ENCODE results near the gene LRRC27. TPM values are rescaled to one million over a fixed set of nuclear protein-coding genes. Genes with fewer than 3 reads are reported as not detected.
A peak's percentile ranks its signal among the peaks of the same experiment; 100 is the strongest.

The LRRC27 gene
- total RNA-seq, 1 donor from 2014 or later, result 13.8 TPM

GRCh38 chr10:132369636-132370185 is 37.7 kb downstream of the LRRC27 start:
- DNase-seq, result no peak
- H3K4me1 Mint-ChIP-seq (ENCODE audit: low read depth, unreplicated experiment), result peaks cover 13% of the 10 kb centered on the region
- H3K27me3 Mint-ChIP-seq (ENCODE audit: unreplicated experiment), result peaks cover 7% of the 10 kb centered on the region
- H3K27ac Mint-ChIP-seq (ENCODE audit: unreplicated experiment), result no peak overlapping the region
- no peak overlapping the region for H3K4me3 Mint-ChIP-seq (ENCODE audit: unreplicated experiment)
- peaks cover 11% of the 10 kb centered on the region for H3K9me3 Mint-ChIP-seq (ENCODE audit: unreplicated experiment)
- peaks cover 30% of the 10 kb centered on the region for H3K36me3 Mint-ChIP-seq (ENCODE audit: unreplicated experiment)
- TF ChIP-seq, protein P1, sequence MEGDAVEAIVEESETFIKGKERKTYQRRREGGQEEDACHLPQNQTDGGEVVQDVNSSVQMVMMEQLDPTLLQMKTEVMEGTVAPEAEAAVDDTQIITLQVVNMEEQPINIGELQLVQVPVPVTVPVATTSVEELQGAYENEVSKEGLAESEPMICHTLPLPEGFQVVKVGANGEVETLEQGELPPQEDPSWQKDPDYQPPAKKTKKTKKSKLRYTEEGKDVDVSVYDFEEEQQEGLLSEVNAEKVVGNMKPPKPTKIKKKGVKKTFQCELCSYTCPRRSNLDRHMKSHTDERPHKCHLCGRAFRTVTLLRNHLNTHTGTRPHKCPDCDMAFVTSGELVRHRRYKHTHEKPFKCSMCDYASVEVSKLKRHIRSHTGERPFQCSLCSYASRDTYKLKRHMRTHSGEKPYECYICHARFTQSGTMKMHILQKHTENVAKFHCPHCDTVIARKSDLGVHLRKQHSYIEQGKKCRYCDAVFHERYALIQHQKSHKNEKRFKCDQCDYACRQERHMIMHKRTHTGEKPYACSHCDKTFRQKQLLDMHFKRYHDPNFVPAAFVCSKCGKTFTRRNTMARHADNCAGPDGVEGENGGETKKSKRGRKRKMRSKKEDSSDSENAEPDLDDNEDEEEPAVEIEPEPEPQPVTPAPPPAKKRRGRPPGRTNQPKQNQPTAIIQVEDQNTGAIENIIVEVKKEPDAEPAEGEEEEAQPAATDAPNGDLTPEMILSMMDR (IDR thresholded peaks at IDR 0.05; ENCODE audit: partially characterized antibody, unreplicated experiment), result no peak

DNA sequence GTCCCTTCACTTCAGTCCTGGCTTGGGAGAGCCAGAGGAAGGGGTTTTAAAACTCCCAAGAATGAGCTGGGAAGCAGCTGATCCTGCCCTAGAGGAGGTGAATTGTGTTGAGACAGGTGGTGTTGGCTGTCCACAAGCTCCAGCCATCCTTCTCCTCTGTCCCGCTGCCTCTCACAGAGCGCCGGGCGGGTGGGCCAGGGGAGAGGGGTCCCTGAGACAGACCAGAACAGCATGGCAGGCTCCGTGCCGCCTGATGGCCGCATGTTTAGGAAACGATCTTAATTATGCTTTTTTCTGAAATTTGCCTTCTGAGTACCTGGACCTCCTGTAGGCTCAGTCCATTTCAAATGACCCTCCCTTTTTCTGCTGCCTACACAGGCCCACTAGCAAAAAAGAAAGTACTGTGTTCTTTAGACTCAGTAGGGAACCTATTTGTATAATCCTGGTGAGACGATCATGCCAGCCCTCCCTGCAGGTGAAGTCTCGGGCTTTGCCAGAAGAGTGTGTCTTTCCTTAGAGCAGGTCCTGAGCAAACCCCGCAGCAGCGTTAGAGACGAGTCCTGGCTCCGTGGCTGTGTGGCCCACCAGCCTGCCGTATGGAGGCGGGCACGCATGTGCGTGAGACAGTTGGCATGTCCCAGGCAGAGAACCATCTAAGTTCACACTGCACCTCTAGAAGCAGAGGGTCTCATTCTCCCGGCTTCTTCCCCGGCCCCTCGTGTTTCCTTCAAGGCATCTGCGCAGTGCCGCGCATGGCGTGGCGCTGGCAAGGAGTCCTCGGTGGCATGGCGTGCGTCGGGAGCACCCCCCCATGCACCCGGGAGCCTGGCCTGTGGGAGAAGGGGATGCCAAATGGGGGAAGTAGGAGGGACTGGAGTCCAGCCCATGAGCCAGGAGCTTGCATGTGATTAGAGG is 38.7 kb downstream of the LRRC27 start:
- peaks cover 23% of the 10 kb centered on the region for H3K36me3 Mint-ChIP-seq (ENCODE audit: unreplicated experiment)
- H3K9me3 Mint-ChIP-seq (ENCODE audit: unreplicated experiment), result peaks cover 11% of the 10 kb centered on the region
- H3K27ac Mint-ChIP-seq (ENCODE audit: unreplicated experiment), result no peak overlapping the region
- peaks cover 7% of the 10 kb centered on the region for H3K27me3 Mint-ChIP-seq (ENCODE audit: unreplicated experiment)
- peak; percentile 5 for DNase-seq
- TF ChIP-seq, protein P1 (IDR thresholded peaks at IDR 0.05; ENCODE audit: partially characterized antibody, unreplicated experiment), result no peak
- H3K4me1 Mint-ChIP-seq (ENCODE audit: low read depth, unreplicated experiment), result peaks cover 13% of the 10 kb centered on the region
- no peak overlapping the region for H3K4me3 Mint-ChIP-seq (ENCODE audit: unreplicated experiment)

GRCh38 chr10:132371641-132372081 is 39.7 kb downstream of the LRRC27 start:
- TF ChIP-seq, protein P1 (IDR thresholded peaks at IDR 0.05; ENCODE audit: partially characterized antibody, unreplicated experiment), result peak; percentile 43
- peaks cover 16% of the 10 kb centered on the region for H3K4me1 Mint-ChIP-seq (ENCODE audit: low read depth, unreplicated experiment)
- DNase-seq, result peak; percentile 17
- H3K9me3 Mint-ChIP-seq (ENCODE audit: unreplicated experiment), result peaks cover 11% of the 10 kb centered on the region
- no peak overlapping the region for H3K27ac Mint-ChIP-seq (ENCODE audit: unreplicated experiment)
- H3K4me3 Mint-ChIP-seq (ENCODE audit: unreplicated experiment), result no peak overlapping the region
- peaks cover 23% of the 10 kb centered on the region for H3K36me3 Mint-ChIP-seq (ENCODE audit: unreplicated experiment)
- H3K27me3 Mint-ChIP-seq (ENCODE audit: unreplicated experiment), result peaks cover 7% of the 10 kb centered on the region

DNA sequence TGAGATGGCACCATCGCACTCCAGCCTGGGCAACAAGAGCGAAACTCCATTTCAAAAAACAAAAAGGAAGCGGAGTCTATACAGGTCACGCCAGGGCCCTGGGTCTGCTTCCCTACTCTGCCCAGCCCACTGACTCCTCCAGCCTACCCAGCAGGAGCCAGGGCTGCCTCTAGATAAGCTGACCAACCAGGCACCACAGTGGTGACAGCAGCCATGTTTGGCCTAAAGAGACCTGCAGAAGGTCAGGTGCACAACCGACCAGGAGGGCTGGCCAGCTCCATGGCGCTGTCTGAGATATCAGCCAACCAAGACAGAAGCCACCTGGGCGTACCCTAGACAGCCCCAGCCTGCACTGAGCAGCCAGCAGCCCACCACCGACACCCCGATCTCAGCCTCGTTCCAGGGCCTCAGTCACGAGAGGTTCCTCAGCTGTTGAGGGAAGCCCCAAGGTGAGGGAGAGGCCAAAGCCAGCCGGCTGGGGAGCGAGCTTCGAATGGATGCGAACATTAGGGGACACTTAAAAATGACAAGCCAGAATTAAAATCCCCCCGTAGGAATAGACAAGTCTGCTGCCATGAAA is 40.6 kb downstream of the LRRC27 start:
- H3K36me3 Mint-ChIP-seq (ENCODE audit: unreplicated experiment), result peaks cover 13% of the 10 kb centered on the region
- H3K27me3 Mint-ChIP-seq (ENCODE audit: unreplicated experiment), result peaks cover 7% of the 10 kb centered on the region
- TF ChIP-seq, protein P1 (IDR thresholded peaks at IDR 0.05; ENCODE audit: partially characterized antibody, unreplicated experiment), result no peak
- peak overlapping the region; percentile 31 for H3K4me3 Mint-ChIP-seq (ENCODE audit: unreplicated experiment)
- H3K4me1 Mint-ChIP-seq (ENCODE audit: low read depth, unreplicated experiment), result peaks cover 19% of the 10 kb centered on the region
- H3K27ac Mint-ChIP-seq (ENCODE audit: unreplicated experiment), result no peak overlapping the region
- DNase-seq, result peak; percentile 10
- peaks cover 11% of the 10 kb centered on the region for H3K9me3 Mint-ChIP-seq (ENCODE audit: unreplicated experiment)
